PC-9 (cell line): ENCODE data around the gene TRIP13.

ENCODE experiments used
- EZH2 ChIP-seq: fragments of 200-600 bp; sonication (generic); IDR thresholded peaks from 2 replicates; pipeline ENCODE4 v1.8.0; 2017; ENCODE audit warnings: antibody characterized with exemption, low read depth
- TF ChIP-seq, protein P1 (sequence below): fragments of 200-600 bp; sonication (generic); conservative IDR thresholded peaks from 2 replicates; pipeline ENCODE4 v1.6.1; 2017; ENCODE audit warnings: mixed run types, antibody characterized with exemption, mild to moderate bottlenecking, moderate library complexity

DNA sequence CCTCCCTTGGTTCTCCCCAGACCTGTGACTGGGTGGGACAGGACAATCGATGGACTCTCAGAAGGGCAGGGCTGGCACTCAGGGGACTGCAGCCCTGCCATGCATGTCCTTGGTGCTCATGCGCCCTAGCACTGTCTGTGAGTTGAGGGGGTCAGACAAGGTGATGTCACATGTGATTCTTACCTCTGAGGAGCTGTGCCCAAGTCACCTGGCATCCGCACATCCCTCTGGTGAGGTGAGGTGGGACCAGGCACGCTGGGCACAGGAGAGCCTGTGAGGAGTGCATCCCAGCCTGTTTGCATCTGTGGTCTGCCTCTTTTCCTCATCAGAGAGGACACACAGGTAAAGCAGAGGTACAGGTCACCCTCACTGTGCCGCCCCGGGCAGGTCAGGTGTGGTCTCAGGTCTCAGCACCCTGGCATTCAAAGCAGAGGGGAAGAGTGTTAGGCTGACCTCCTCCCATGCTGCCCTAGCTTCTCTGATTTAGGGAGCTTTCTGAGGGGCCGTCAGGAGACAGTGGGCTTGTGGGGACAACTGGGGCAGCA lies 14.8 kb downstream of the TRIP13 start:
- TF ChIP-seq, protein P1, sequence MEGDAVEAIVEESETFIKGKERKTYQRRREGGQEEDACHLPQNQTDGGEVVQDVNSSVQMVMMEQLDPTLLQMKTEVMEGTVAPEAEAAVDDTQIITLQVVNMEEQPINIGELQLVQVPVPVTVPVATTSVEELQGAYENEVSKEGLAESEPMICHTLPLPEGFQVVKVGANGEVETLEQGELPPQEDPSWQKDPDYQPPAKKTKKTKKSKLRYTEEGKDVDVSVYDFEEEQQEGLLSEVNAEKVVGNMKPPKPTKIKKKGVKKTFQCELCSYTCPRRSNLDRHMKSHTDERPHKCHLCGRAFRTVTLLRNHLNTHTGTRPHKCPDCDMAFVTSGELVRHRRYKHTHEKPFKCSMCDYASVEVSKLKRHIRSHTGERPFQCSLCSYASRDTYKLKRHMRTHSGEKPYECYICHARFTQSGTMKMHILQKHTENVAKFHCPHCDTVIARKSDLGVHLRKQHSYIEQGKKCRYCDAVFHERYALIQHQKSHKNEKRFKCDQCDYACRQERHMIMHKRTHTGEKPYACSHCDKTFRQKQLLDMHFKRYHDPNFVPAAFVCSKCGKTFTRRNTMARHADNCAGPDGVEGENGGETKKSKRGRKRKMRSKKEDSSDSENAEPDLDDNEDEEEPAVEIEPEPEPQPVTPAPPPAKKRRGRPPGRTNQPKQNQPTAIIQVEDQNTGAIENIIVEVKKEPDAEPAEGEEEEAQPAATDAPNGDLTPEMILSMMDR = no peak
- TF ChIP-seq EZH2 = no peak
